Right lobe of liver (tissue), 4 donors: ENCODE results near the gene R3HDM2.

Experiments used
- CTCF ChIP-seq, 4 donors: fragments of 200-600 bp in 3 of 4; fragments of 450-650 bp in 1 of 4; IDR thresholded peaks; one replicate each; pipeline versions ENCODE4 v1.5.1 to v1.8.0; 2016 to 2022; ENCODE audit warnings: antibody characterized with exemption in 4 of 4, mild to moderate bottlenecking in 2 of 4
- POLR2A ChIP-seq: fragments of 450-650 bp; IDR thresholded peaks from one replicate; pipeline ENCODE4 v1.6.1; 2017; ENCODE audit warnings: antibody characterized with exemption, mild to moderate bottlenecking
- donor health status: DM: no; HTN: no; CAD: no.
- donor health status: DM: no; HTN: no; CAD: no.
- donor health status: DM: no; HTN: yes; CAD: no.

- TF ChIP-seq CTCF (IDR thresholded peaks at IDR 0.05) (no peak), POLR2A (no peak)
Observed at GRCh38 chr12:57460841-57461275, 30.0 kb upstream of the R3HDM2 start.
